Activated CD8-positive, alpha-beta memory T cell treated with anti-CD3 and anti-CD28 coated beads for 36 hours (primary cell): ENCODE results near the gene CCR5AS.
"Not testable (repeated sequence)": the region's sequence is repeated elsewhere in the genome, so short reads cannot be mapped to it uniquely, and the experiment has no call there.

ENCODE experiments used
- CTCF ChIA-PET: fragments of 350-600 bp; sonication (Branson Sonifier 250); formaldehyde crosslinking; loops from one replicate; lab custom pipeline; 2021; ENCODE audit warnings: antibody characterized with exemption; lab: Charles Lee
- POLR2A ChIA-PET: fragments of 350-600 bp; sonication (Branson Sonifier 250); formaldehyde crosslinking; loops from one replicate; lab custom pipeline; 2021; ENCODE audit warnings: antibody characterized with exemption; lab: Charles Lee

The CCR5AS gene

GRCh38 chr3:46389306-46389705, 17.6 kb downstream of the CCR5AS start:
- ChIA-PET POLR2A (no interaction called here), CTCF (interaction anchor here (1.2 kb wide), 1 partner anchor 11 kb away, joined by 4 read pairs; no protein-coding TSS in a partner anchor)

DNA sequence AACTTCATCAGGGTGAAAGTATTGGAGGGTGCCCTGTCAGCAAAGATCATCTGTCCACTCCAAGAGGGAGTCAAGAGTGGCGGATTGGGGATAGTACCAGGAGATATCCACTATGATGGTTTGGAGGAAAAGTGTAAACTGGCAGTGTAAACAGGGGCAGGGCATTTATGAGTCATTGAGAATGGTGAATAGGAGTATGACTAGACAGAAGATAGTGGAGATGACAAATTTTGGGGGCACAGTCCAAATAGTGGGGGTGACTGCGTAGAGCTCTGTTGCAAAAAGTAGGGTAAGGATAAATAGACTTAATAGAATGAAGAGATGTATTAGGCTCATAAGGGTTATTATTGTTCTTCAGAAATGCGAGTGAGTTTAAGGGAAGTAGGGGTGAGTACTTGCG, 18.0 kb downstream of the CCR5AS start:
- CTCF ChIA-PET: interaction anchor here (1.2 kb wide), 1 partner anchor 11 kb away, joined by 4 read pairs; no protein-coding TSS in a partner anchor
- POLR2A ChIA-PET: not testable (repeated sequence)

- ChIA-PET CTCF (no interaction called here), POLR2A (no interaction called here)
Observed at GRCh38 chr3:46386205-46386604, 20.7 kb downstream of the CCR5AS start.

GRCh38 chr3:46383951-46384330, 22.9 kb downstream of the CCR5AS start:
- POLR2A ChIA-PET: interaction anchor here (1.1 kb wide), 1 partner anchor 15 kb away, joined by 3 read pairs; no protein-coding TSS in a partner anchor
- CTCF ChIA-PET: interaction anchor here (1.1 to 1.4 kb wide), 2 partner anchors 15 to 108 kb away, joined by 4 read pairs; no protein-coding TSS in a partner anchor

DNA sequence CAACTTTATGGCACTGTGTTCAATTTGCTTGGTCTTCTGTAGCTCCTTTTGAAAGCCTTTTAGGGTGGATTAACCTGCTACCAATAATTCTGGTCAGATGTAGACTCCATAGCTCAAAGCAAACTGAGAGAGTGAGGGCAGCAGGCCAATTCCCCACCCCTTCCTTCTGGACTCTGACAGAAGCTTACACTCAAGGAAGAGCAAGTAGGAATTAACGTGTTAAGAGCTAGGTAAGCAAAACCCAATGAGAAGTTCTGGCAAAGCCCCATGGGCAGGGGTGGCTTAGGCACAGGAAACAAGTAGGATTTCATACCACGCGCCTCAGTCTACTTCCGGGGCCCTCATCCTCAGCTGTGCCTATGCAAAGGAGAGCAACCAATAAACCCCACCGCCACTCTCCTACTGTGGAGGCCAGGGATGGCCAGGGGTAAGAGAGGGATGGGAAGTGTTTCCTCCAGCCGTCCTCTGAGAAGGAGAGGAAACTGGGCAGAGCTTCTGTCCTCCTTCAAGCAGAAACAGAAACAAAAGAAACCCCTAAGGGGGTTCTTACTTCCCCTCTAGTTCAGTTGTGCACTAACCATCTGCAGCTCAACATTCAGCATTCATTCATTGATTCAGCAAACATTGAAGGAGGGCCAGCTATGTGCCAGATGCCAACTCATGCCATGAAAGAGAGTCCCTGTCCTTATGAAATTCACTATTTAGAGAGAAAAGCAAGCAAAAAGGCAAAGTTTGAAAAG, 23.5 kb downstream of the CCR5AS start:
- POLR2A ChIA-PET: interaction anchor here (0.6 to 1.1 kb wide), 2 partner anchors 14 to 693 kb away, joined by 3 read pairs; no protein-coding TSS in a partner anchor
- CTCF ChIA-PET: interaction anchor here (1.1 to 1.4 kb wide), 2 partner anchors 14 to 107 kb away, joined by 4 read pairs; no protein-coding TSS in a partner anchor

- ChIA-PET POLR2A (no interaction called here), CTCF (no interaction called here)
Observed at GRCh38 chr3:46381625-46382024, 25.2 kb downstream of the CCR5AS start.

- ChIA-PET POLR2A (no interaction called here), CTCF (interaction anchor here (0.6 to 0.7 kb wide), 2 partner anchors 57 to 302 kb away, joined by 3 read pairs; no protein-coding TSS in a partner anchor)
Observed at GRCh38 chr3:46380471-46381221, 26.2 kb downstream of the CCR5AS start.

DNA sequence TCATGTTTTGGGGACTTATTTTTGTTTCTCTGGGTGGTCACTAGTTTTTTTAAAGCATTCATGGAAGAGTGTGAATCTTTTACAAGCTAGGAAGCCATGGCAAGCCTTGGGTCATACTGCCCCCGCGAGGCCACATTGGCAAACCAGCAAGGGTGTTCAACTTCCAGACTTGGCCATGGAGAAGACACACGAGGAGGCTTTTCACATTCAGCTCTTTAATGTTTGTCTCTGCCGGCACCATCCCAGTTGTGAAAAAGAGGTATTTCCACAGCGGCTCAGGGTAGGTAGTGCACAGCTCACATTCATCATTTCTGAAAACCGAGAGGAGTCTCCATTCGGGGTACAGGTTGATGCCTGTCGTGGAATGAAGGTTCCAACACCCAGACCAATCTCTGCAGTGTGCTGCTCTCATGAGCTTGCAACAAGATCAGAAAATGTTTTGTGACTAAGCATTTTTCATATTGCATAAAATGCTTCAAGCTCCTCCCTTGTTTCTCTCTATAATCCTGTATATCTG, 28.4 kb downstream of the CCR5AS start:
- CTCF ChIA-PET: interaction anchor here (0.7 to 2.6 kb wide), 25 partner anchors 8 to 577 kb away, joined by 3 to 11 read pairs (median 3); partner anchors contain the start of genes CCR1, CCR5AS and CCRL2
- POLR2A ChIA-PET: no interaction called here

GRCh38 chr3:46375814-46376213, 31.1 kb downstream of the CCR5AS start:
- ChIA-PET CTCF (interaction anchor here (1.5 to 1.8 kb wide), 2 partner anchors 99 to 297 kb away, joined by 4 to 5 read pairs; no protein-coding TSS in a partner anchor), POLR2A (interaction anchor here (1.0 kb wide), 1 partner anchor 278 kb away, joined by 4 read pairs; no protein-coding TSS in a partner anchor)

DNA sequence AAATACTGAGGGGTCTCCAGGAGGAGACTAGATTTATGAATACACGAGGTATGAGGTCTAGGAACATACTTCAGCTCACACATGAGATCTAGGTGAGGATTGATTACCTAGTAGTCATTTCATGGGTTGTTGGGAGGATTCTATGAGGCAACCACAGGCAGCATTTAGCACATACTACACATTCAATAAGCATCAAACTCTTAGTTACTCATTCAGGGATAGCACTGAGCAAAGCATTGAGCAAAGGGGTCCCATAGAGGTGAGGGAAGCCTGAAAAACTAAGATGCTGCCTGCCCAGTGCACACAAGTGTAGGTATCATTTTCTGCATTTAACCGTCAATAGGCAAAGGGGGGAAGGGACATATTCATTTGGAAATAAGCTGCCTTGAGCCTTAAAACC, 31.6 kb downstream of the CCR5AS start:
- ChIA-PET CTCF (interaction anchor here (0.8 to 1.8 kb wide), 5 partner anchors 99 to 296 kb away, joined by 3 to 5 read pairs (median 3); no protein-coding TSS in a partner anchor), POLR2A (interaction anchor here (1.0 kb wide), 1 partner anchor 278 kb away, joined by 4 read pairs; no protein-coding TSS in a partner anchor)

DNA sequence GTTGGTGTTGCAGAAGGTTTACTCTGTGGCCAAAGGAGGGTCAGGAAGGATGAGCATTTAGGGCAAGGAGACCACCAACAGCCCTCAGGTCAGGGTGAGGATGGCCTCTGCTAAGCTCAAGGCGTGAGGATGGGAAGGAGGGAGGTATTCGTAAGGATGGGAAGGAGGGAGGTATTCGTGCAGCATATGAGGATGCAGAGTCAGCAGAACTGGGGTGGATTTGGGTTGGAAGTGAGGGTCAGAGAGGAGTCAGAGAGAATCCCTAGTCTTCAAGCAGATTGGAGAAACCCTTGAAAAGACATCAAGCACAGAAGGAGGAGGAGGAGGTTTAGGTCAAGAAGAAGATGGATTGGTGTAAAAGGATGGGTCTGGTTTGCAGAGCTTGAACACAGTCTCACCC, 32.1 kb downstream of the CCR5AS start:
- CTCF ChIA-PET: interaction anchor here (0.7 to 1.8 kb wide), 6 partner anchors 11 to 296 kb away, joined by 3 to 5 read pairs (median 3); no protein-coding TSS in a partner anchor
- POLR2A ChIA-PET: interaction anchor here (1.0 kb wide), 1 partner anchor 277 kb away, joined by 4 read pairs; no protein-coding TSS in a partner anchor

DNA sequence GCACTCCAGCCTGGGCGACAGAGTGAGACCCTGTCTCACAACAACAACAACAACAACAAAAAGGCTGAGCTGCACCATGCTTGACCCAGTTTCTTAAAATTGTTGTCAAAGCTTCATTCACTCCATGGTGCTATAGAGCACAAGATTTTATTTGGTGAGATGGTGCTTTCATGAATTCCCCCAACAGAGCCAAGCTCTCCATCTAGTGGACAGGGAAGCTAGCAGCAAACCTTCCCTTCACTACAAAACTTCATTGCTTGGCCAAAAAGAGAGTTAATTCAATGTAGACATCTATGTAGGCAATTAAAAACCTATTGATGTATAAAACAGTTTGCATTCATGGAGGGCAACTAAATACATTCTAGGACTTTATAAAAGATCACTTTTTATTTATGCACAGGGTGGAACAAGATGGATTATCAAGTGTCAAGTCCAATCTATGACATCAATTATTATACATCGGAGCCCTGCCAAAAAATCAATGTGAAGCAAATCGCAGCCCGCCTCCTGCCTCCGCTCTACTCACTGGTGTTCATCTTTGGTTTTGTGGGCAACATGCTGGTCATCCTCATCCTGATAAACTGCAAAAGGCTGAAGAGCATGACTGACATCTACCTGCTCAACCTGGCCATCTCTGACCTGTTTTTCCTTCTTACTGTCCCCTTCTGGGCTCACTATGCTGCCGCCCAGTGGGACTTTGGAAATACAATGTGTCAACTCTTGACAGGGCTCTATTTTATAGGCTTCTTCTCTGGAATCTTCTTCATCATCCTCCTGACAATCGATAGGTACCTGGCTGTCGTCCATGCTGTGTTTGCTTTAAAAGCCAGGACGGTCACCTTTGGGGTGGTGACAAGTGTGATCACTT, 34.1 kb downstream of the CCR5AS start:
- POLR2A ChIA-PET: no interaction called here
- CTCF ChIA-PET: interaction anchor here (0.7 to 6.4 kb wide), 13 partner anchors 37 to 306 kb away, joined by 3 to 34 read pairs (median 4); no protein-coding TSS in a partner anchor

DNA sequence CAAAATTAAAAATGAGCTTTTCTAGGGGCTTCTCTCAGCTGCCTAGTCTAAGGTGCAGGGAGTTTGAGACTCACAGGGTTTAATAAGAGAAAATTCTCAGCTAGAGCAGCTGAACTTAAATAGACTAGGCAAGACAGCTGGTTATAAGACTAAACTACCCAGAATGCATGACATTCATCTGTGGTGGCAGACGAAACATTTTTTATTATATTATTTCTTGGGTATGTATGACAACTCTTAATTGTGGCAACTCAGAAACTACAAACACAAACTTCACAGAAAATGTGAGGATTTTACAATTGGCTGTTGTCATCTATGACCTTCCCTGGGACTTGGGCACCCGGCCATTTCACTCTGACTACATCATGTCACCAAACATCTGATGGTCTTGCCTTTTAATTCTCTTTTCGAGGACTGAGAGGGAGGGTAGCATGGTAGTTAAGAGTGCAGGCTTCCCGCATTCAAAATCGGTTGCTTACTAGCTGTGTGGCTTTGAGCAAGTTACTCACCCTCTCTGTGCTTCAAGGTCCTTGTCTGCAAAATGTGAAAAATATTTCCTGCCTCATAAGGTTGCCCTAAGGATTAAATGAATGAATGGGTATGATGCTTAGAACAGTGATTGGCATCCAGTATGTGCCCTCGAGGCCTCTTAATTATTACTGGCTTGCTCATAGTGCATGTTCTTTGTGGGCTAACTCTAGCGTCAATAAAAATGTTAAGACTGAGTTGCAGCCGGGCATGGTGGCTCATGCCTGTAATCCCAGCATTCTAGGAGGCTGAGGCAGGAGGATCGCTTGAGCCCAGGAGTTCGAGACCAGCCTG, 35.1 kb downstream of the CCR5AS start:
- ChIA-PET CTCF (interaction anchor here (0.9 to 6.4 kb wide), 13 partner anchors 71 to 293 kb away, joined by 3 to 34 read pairs (median 6); no protein-coding TSS in a partner anchor), POLR2A (interaction anchor here (3.4 to 3.5 kb wide), 2 partner anchors 12 to 72 kb away, joined by 20 to 31 read pairs; no protein-coding TSS in a partner anchor)

DNA sequence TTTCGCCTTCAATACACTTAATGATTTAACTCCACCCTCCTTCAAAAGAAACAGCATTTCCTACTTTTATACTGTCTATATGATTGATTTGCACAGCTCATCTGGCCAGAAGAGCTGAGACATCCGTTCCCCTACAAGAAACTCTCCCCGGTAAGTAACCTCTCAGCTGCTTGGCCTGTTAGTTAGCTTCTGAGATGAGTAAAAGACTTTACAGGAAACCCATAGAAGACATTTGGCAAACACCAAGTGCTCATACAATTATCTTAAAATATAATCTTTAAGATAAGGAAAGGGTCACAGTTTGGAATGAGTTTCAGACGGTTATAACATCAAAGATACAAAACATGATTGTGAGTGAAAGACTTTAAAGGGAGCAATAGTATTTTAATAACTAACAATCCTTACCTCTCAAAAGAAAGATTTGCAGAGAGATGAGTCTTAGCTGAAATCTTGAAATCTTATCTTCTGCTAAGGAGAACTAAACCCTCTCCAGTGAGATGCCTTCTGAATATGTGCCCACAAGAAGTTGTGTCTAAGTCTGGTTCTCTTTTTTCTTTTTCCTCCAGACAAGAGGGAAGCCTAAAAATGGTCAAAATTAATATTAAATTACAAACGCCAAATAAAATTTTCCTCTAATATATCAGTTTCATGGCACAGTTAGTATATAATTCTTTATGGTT, 35.9 kb downstream of the CCR5AS start, which contains the start of gene CCR5:
TSS of gene CCR5 (plus strand) at position 108 of the 680 bp plus-strand sequence. CDS start 1,957 bp downstream, outside the sequence.
- CTCF ChIA-PET: interaction anchor here (1.2 to 6.4 kb wide), 14 partner anchors 7 to 292 kb away, joined by 3 to 34 read pairs (median 9); no protein-coding TSS in a partner anchor
- POLR2A ChIA-PET: interaction anchor here (0.5 to 3.5 kb wide), 6 partner anchors 11 to 420 kb away, joined by 3 to 31 read pairs (median 10); no protein-coding TSS in a partner anchor

- ChIA-PET POLR2A (interaction anchor here (1.0 to 3.5 kb wide), 9 partner anchors 9 to 419 kb away, joined by 3 to 31 read pairs (median 6); no protein-coding TSS in a partner anchor), CTCF (interaction anchor here (0.6 to 6.4 kb wide), 25 partner anchors 9 to 809 kb away, joined by 3 to 34 read pairs (median 5); partner anchors contain the start of gene CCR1)
Observed at GRCh38 chr3:46369675-46370132, 37.2 kb downstream of the CCR5AS start.
